ENCODE measurements around the gene RBCK1. TPM values are rescaled to one million over a fixed set of nuclear protein-coding genes. Genes with fewer than 3 reads are reported as not detected.

The RBCK1 gene
- total RNA-seq, 1 donor from 2014 or later: 202 TPM

GRCh38 chr20:406200-407132, 1.6 kb upstream of the RBCK1 start:
- TF ChIP-seq, protein P1, sequence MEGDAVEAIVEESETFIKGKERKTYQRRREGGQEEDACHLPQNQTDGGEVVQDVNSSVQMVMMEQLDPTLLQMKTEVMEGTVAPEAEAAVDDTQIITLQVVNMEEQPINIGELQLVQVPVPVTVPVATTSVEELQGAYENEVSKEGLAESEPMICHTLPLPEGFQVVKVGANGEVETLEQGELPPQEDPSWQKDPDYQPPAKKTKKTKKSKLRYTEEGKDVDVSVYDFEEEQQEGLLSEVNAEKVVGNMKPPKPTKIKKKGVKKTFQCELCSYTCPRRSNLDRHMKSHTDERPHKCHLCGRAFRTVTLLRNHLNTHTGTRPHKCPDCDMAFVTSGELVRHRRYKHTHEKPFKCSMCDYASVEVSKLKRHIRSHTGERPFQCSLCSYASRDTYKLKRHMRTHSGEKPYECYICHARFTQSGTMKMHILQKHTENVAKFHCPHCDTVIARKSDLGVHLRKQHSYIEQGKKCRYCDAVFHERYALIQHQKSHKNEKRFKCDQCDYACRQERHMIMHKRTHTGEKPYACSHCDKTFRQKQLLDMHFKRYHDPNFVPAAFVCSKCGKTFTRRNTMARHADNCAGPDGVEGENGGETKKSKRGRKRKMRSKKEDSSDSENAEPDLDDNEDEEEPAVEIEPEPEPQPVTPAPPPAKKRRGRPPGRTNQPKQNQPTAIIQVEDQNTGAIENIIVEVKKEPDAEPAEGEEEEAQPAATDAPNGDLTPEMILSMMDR (IDR thresholded peaks at IDR 0.05; ENCODE audit: insufficient read depth, low read length, severe bottlenecking): no peak
- H3K27me3 ChIP-seq (ENCODE audit: control insufficient read depth, insufficient read depth, low read length): no peaks in the 10 kb centered on the region
- FAIRE-seq (no peak), DNase-seq (ENCODE audit: low read depth) (no peak)
- H3K4me3 ChIP-seq (ENCODE audit: low read depth, low read length): no peak overlapping the region
- H3K36me3 ChIP-seq (ENCODE audit: control insufficient read depth, insufficient read depth, low read length): peaks cover 13% of the 10 kb centered on the region

GRCh38 chr20:407133-407952, 756 bp upstream of the RBCK1 start:
- Histone ChIP-seq H3K36me3 (ENCODE audit: control insufficient read depth, insufficient read depth, low read length) (peaks cover 14% of the 10 kb centered on the region), H3K27me3 (ENCODE audit: control insufficient read depth, insufficient read depth, low read length) (no peaks in the 10 kb centered on the region), H3K4me3 (ENCODE audit: low read depth, low read length) (peak overlapping the region; percentile 99)
- TF ChIP-seq, protein P1 (IDR thresholded peaks at IDR 0.05; ENCODE audit: insufficient read depth, low read length, severe bottlenecking): peak; percentile 5
- DNase-seq (ENCODE audit: low read depth): peak; percentile 58
- FAIRE-seq: no peak

DNA sequence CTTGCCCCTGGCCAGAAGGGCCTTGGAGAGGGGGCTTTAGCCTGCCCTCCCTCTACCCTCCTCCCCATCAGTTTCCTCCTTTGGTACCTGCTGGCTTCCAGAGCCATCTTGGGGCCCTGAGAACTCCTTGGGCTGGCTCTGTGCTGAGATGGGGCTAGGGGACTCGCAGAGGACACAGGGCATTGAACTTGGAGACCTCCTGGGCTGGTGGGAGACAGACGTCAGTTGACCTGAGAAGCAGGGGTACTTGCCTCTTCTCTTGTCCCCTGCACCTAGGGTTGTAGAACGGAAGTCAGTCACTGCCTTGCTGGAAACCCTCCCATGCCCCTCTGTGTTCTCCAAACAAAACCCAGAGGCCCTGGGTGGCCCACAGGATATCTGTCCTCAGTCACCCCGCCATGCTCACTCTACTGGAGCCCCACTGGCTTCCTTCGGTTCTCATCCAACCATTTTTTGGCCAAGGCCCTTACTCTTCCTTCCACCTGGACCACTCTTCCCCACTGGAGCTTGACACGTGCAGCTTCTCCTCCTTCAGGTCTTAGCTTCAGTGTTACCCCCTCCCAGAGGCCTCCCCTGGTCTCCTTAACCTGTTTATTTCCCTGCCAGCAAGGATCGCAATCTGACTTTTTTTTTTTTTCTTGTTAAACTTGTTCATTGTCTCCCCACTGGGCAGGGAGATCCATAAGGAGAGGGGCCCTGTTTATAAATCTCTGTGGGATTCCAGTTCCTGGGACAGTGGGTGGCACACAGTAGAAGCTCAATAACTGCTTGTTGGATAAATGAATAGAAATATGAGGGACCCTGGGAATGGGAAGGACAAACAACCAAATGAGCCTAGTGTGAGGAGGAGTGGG, 971 bp downstream of the RBCK1 start:
- DNase-seq (ENCODE audit: low read depth): no peak
- FAIRE-seq: no peak
- no peaks in the 10 kb centered on the region for H3K27me3 ChIP-seq (ENCODE audit: control insufficient read depth, insufficient read depth, low read length)
- H3K36me3 ChIP-seq (ENCODE audit: control insufficient read depth, insufficient read depth, low read length): peaks cover 14% of the 10 kb centered on the region
- peak overlapping the region; percentile 99 for H3K4me3 ChIP-seq (ENCODE audit: low read depth, low read length)
- TF ChIP-seq, protein P1 (IDR thresholded peaks at IDR 0.05; ENCODE audit: insufficient read depth, low read length, severe bottlenecking): no peak

- H3K36me3 ChIP-seq (ENCODE audit: control insufficient read depth, insufficient read depth, low read length): peaks cover 16% of the 10 kb centered on the region
- H3K4me3 ChIP-seq (ENCODE audit: low read depth, low read length): peak overlapping the region; percentile 99
- DNase-seq (ENCODE audit: low read depth) (no peak), FAIRE-seq (no peak)
- no peaks in the 10 kb centered on the region for H3K27me3 ChIP-seq (ENCODE audit: control insufficient read depth, insufficient read depth, low read length)
- TF ChIP-seq, protein P1 (IDR thresholded peaks at IDR 0.05; ENCODE audit: insufficient read depth, low read length, severe bottlenecking): no peak
Measured at GRCh38 chr20:409697-410559, 1.8 kb downstream of the RBCK1 start.

GRCh38 chr20:412081-412480, 4.0 kb downstream of the RBCK1 start:
- peaks cover 21% of the 10 kb centered on the region for H3K36me3 ChIP-seq (ENCODE audit: control insufficient read depth, insufficient read depth, low read length)
- no peak for DNase-seq (ENCODE audit: low read depth)
- no peaks in the 10 kb centered on the region for H3K27me3 ChIP-seq (ENCODE audit: control insufficient read depth, insufficient read depth, low read length)
- FAIRE-seq: no peak
- H3K4me3 ChIP-seq (ENCODE audit: low read depth, low read length): no peak overlapping the region
- TF ChIP-seq, protein P1 (IDR thresholded peaks at IDR 0.05; ENCODE audit: insufficient read depth, low read length, severe bottlenecking): no peak
